HL-60 (cell line): Measurements from ENCODE around the gene RNU6-9.

Source experiments
- DNase-seq, 2 experiments: peaks; one replicate each; pipeline ENCODE4 v3.0.0-alpha.2; 2010 to 2020; ENCODE audit warnings: low read depth in 1 of 2, low spot score in 1 of 2
- H3K27ac ChIP-seq: fragments of 250-450 bp; sonication (Bioruptor Pico); replicated peaks from 2 replicates; pipeline ENCODE4 v1.5.1; 2020; ENCODE audit warnings: mild to moderate bottlenecking, moderate library complexity
- H3K27me3 ChIP-seq: fragments of 250-450 bp; sonication (Bioruptor Pico); 2 replicates; pipeline ENCODE4 v1.5.1; 2021; ENCODE audit warnings: mild to moderate bottlenecking, moderate library complexity; ENCODE audit not compliant: insufficient read depth, poor library complexity, severe bottlenecking
- H3K4me3 ChIP-seq: replicated peaks from 2 replicates; pipeline ENCODE4 v1.5.1; 2011; ENCODE audit warnings: mild to moderate bottlenecking, control low read depth, low read length; ENCODE audit not compliant: insufficient read depth
- GABPA ChIP-seq: IDR thresholded peaks from 2 replicates; pipeline ENCODE4 v1.6.1; 2012; ENCODE audit warnings: low read depth
- POLR2AphosphoS5 ChIP-seq: IDR thresholded peaks from 2 replicates; pipeline ENCODE4 v1.6.1; 2012; ENCODE audit warnings: low read depth
- SPI1 ChIP-seq: IDR thresholded peaks from 2 replicates; pipeline ENCODE4 v1.6.1; 2012; ENCODE audit warnings: low read depth, mild to moderate bottlenecking, borderline replicate concordance
- TF ChIP-seq, protein P1 (sequence below): IDR thresholded peaks from 2 replicates; pipeline ENCODE4 v1.6.1; 2012; ENCODE audit warnings: low read depth; ENCODE audit not compliant: insufficient replicate concordance
- TF ChIP-seq, protein P2 (sequence below): IDR thresholded peaks from one replicate; pipeline ENCODE4 v1.5.1; 2011; ENCODE audit warnings: low read length, control low read depth, inconsistent platforms; ENCODE audit not compliant: insufficient read depth

Gene RNU6-9

DNA sequence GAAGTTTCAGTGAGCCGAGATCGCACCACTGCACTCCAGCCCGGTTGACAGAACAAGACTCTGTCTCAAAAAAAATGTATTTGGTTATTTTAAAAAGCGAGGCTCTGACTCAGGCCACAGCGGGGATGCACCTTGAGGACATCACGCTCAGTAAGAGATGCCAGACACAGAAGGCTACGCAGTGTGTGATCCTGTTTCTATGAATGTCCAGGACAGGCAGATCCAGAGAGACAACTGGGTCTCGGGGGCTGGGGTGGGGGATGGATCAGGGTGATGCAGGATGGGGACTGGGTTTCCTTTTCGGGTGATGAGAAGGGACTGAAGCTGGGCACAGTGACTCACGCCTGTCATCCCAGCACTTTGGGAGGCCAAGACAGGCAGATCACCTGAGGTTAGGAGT is 5.7 kb upstream of the RNU6-9 start:
- TF ChIP-seq, protein P1, sequence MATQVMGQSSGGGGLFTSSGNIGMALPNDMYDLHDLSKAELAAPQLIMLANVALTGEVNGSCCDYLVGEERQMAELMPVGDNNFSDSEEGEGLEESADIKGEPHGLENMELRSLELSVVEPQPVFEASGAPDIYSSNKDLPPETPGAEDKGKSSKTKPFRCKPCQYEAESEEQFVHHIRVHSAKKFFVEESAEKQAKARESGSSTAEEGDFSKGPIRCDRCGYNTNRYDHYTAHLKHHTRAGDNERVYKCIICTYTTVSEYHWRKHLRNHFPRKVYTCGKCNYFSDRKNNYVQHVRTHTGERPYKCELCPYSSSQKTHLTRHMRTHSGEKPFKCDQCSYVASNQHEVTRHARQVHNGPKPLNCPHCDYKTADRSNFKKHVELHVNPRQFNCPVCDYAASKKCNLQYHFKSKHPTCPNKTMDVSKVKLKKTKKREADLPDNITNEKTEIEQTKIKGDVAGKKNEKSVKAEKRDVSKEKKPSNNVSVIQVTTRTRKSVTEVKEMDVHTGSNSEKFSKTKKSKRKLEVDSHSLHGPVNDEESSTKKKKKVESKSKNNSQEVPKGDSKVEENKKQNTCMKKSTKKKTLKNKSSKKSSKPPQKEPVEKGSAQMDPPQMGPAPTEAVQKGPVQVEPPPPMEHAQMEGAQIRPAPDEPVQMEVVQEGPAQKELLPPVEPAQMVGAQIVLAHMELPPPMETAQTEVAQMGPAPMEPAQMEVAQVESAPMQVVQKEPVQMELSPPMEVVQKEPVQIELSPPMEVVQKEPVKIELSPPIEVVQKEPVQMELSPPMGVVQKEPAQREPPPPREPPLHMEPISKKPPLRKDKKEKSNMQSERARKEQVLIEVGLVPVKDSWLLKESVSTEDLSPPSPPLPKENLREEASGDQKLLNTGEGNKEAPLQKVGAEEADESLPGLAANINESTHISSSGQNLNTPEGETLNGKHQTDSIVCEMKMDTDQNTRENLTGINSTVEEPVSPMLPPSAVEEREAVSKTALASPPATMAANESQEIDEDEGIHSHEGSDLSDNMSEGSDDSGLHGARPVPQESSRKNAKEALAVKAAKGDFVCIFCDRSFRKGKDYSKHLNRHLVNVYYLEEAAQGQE, result no peak
- TF ChIP-seq SPI1, result no peak
- no peak for TF ChIP-seq POLR2AphosphoS5
- TF ChIP-seq, protein P2, sequence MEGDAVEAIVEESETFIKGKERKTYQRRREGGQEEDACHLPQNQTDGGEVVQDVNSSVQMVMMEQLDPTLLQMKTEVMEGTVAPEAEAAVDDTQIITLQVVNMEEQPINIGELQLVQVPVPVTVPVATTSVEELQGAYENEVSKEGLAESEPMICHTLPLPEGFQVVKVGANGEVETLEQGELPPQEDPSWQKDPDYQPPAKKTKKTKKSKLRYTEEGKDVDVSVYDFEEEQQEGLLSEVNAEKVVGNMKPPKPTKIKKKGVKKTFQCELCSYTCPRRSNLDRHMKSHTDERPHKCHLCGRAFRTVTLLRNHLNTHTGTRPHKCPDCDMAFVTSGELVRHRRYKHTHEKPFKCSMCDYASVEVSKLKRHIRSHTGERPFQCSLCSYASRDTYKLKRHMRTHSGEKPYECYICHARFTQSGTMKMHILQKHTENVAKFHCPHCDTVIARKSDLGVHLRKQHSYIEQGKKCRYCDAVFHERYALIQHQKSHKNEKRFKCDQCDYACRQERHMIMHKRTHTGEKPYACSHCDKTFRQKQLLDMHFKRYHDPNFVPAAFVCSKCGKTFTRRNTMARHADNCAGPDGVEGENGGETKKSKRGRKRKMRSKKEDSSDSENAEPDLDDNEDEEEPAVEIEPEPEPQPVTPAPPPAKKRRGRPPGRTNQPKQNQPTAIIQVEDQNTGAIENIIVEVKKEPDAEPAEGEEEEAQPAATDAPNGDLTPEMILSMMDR, result no peak
- TF ChIP-seq GABPA, result no peak
- H3K27me3 ChIP-seq, result no peaks in the 10 kb centered on the region
- no peak for DNase-seq

DNA sequence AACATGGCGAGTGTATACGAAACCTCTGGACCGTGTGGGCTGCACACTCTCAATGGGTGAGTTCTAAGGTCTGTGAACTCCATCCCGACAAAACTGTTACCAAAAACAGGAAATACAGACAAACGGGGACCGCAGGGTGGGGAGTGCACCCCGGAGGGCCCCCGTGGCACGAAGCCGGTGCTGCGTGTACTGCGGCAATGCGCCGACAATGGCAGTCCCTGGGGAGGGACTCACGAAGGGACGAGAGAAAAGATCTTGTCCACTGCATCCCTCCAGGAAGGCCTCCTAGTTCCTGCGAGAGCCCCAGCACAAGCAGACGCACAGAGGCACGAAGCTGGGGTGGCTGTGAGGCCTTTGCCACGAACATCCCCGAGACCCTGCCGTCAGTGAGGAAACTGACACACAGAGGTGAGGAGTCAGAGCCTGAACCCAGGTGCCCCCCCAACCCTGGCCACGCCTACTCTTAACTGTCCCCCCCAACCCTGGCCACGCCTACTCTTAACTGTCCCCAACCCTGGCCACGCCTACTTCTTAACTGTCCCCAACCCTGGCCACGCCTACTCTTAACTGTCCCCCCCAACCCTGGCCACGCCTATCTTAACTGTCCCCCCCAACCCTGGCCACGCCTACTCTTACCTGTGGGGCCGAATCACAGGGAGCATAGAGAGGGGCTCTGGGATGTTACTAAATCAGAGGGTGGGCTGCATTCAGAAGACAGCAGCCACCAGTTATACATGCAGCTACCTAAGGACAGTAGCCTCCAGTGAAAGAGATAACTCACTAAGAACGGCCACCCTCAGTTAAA is 4.5 kb upstream of the RNU6-9 start:
- Histone ChIP-seq H3K27me3 (no peaks in the 10 kb centered on the region), H3K4me3 (no peak overlapping the region), H3K27ac (no peak overlapping the region)
- TF ChIP-seq, protein P2, result no peak
- TF ChIP-seq GABPA, result no peak
- TF ChIP-seq, protein P1, result no peak
- DNase-seq, result no peak

More for the DNA sequence above, 5.7 kb upstream of the RNU6-9 start:
- Histone ChIP-seq H3K27ac (no peak overlapping the region), H3K4me3 (no peak overlapping the region)

DNA sequence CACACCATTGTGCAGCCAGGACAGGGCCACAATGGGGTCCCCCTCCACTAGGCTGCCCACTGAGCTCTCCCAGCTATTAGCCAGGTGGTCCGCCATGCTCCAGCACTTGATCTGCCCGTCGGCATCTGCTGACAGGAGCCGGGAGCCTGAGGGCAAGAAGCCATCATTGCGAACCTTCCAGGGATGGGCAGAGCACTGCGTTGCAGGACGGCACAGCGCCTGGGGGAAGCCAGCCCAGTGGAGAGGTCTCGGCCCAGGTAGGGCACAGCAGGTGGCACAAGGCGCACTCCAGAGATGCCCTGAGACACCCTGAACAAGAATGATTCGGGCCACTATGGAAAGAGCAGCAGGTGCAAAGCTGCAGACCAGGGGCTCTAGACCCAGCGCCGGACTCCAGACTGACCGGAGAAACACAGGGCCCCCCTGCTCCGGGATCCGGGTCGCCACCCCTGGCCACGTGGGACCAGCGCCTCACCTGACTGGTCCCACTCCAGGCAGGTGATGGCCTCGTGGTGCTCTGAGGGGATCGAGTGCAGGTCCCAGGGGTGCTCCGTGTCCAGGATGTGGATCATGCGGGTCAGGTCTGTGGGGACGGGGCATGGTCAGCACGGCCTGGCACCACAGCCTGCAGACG is 3.5 kb upstream of the RNU6-9 start:
- TF ChIP-seq, protein P2, result no peak
- TF ChIP-seq POLR2AphosphoS5 (no peak), SPI1 (no peak)
- TF ChIP-seq, protein P1, result no peak
- H3K27me3 ChIP-seq, result no peaks in the 10 kb centered on the region
- H3K27ac ChIP-seq, result no peak overlapping the region
- DNase-seq, result no peak
- H3K4me3 ChIP-seq, result no peak overlapping the region
